ENCODE data around the gene ZNF32. TPM values are rescaled to one million over a fixed set of nuclear protein-coding genes. Genes with fewer than 3 reads are reported as not detected.

The ZNF32 gene
- total RNA-seq, 4 donors from 2014 or later, result 28.9 to 63.3 (median 48.4) TPM

- 49 to 52% methylated on average over 4 of the region's 4 CpGs for WGBS, 2 donors
- Histone ChIP-seq H3K36me3 (no peaks in the 10 kb centered on the region), H3K9me3 (no peaks in the 10 kb centered on the region), H3K27ac (no peak overlapping the region), H3K4me3 (replicated peaks in 1 of 3) (no peak overlapping the region), H3K4me1 (no peaks in the 10 kb centered on the region), H3K27me3 (no peaks in the 10 kb centered on the region)
- intact Hi-C loops (cut with DNase I), result no loop called here
- TF ChIP-seq POLR2A (IDR thresholded peaks at IDR 0.05) (no peak), CTCF (IDR thresholded peaks at IDR 0.05) (no peak)
- DNase-seq, result no peak
Observed at GRCh38 chr10:43596546-43596945, 52.1 kb downstream of the ZNF32 start.

GRCh38 chr10:43595739-43596298 is 52.9 kb downstream of the ZNF32 start:
- DNase-seq, result no peak
- intact Hi-C loops (cut with DNase I), result no loop called here
- Histone ChIP-seq H3K4me3 (replicated peaks in 1 of 3) (no peak overlapping the region), H3K36me3 (no peaks in the 10 kb centered on the region), H3K9me3 (no peaks in the 10 kb centered on the region), H3K4me1 (no peaks in the 10 kb centered on the region), H3K27me3 (no peaks in the 10 kb centered on the region), H3K27ac (no peak overlapping the region)
- WGBS, 2 donors, result 72 to 78% methylated on average over 7 of the region's 7 CpGs
- TF ChIP-seq CTCF (IDR thresholded peaks at IDR 0.05) (no peak), POLR2A (IDR thresholded peaks at IDR 0.05) (no peak)

- WGBS, 2 donors, result 21 to 23% methylated on average over 8 of the region's 8 CpGs
- Histone ChIP-seq H3K27ac (no peak overlapping the region), H3K9me3 (no peaks in the 10 kb centered on the region), H3K4me1 (no peaks in the 10 kb centered on the region), H3K4me3 (replicated peaks in 1 of 3) (no peak overlapping the region), H3K27me3 (no peaks in the 10 kb centered on the region), H3K36me3 (no peaks in the 10 kb centered on the region)
- TF ChIP-seq CTCF (IDR thresholded peaks at IDR 0.05) (no peak), POLR2A (IDR thresholded peaks at IDR 0.05) (no peak)
- no peak for DNase-seq
- intact Hi-C loops (cut with DNase I), result no loop called here
Observed at GRCh38 chr10:43594944-43595589, 53.6 kb downstream of the ZNF32 start.

Other genes with a start within 250 kb of the ZNF32 start
- gene HNRNPF, start 239.7 kb downstream of the ZNF32 start, total RNA-seq, result 100 to 1,000 TPM; 148 to 158 (median 155) TPM
- gene ZNF487, start 211.8 kb downstream of the ZNF32 start, total RNA-seq, result 10 to 100 TPM; 11.9 to 21.7 (median 19.9) TPM
- 1 to 10 TPM; 4.8 to 8.7 (median 6.6) TPM for gene ZNF239, start 74.3 kb downstream of the ZNF32 start, total RNA-seq
- gene ZNF485, start 42.4 kb downstream of the ZNF32 start, total RNA-seq, result 1 to 10 TPM; 1.5 to 3.3 (median 2.2) TPM